GM20431 (cell line): ENCODE data around the gene APOC3.

Source experiments
- in situ Hi-C: fragments of 300-500 bp; cut with MseI, MboI; formaldehyde crosslinking; loops from one replicate; pipeline ENCODE4 v1.15.0; 2020; ENCODE audit warnings: low sequenced_read_pairs; ENCODE audit not compliant: unreplicated experiment

The APOC3 gene

DNA sequence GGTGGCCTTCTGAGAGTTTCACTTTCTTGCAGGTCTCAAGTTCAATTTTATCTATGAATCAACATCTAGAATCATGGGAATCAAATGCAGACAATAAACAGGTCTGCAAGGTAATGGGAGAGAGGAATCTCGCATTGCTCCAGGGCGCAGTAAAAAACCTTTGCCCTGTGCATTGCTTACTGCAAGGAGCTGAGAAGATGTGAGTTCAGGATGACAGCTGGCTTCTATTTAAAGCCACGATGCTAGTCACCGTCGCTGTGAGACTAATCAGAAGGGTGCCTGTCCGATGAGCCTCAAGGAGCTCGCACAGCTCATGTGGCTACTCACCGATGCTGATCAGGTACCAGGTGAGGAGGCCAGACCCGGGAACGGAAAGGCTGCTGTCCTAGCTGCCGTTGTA, 37.9 kb downstream of the APOC3 start:
- in situ Hi-C loops, result no loop called here

GRCh38 chr11:116868066-116868465, 38.4 kb downstream of the APOC3 start:
- in situ Hi-C loops, result no loop called here

DNA sequence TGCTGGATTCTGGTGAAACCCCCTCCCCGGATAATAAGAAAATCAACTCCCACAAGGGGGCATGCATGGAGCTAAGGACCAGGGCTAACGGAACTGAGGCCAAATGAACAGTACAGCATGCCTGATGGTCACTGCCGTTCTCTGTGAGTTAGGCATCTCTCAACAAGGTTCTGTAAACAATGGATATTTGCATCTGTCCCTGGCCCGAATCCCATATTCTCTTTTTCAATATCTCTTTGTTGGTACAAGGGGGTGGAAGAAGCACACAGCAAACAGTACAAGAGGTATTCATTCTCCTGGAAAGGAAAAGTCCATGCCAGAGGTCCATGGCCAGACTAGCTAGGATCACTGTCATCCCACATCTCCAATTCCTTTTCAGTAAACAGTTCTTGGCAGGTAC, 39.9 kb downstream of the APOC3 start:
- in situ Hi-C loops, result loop anchor here (10.0 kb wide), 1 partner anchor 235 kb away; no protein-coding TSS in a partner anchor

- in situ Hi-C loops, result loop anchor here (10.0 kb wide), 1 partner anchor 235 kb away; no protein-coding TSS in a partner anchor
Observed at GRCh38 chr11:116870054-116870453, 40.3 kb downstream of the APOC3 start.

DNA sequence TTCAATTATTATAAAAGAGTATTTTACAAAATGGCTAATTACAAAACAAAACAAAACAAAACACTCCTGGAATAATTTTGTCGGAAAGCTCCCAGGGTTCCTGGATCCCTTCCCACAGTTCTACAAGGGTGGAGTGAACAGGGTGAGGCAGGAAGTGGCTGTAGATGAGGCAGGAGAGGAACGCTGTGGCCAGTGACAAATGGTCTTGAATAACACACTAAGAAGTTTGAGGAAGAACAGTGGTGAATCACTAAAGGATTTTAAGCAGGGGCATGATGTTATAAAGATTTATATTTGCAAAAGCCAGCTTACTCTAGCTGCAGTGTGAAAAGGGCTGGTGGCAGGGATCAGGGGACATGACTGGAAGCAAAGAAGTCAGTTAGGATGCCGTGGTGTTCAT, 41.5 kb downstream of the APOC3 start:
- in situ Hi-C loops, result loop anchor here (10.0 kb wide), 1 partner anchor 234 kb away; no protein-coding TSS in a partner anchor

DNA sequence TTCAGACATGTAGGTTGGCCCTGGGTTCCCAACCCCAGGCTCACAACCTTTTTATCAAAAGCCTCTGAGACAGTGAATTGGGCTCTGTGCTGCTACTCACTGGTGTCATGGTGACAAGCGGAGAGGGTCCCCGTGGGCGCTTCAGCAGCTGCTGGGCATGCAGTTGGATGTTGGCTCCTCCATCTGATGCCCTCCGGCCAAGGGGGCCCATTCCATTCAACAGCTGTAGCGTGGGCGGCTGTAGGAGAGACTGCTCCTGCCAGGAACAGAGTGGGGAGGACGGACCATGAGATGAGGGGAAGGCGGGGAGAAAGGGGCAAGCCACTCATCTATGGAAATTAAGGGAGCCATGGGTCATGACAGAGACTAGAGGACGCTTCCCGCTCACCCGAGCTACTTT, 43.7 kb downstream of the APOC3 start:
- in situ Hi-C loops, result loop anchor here (10.0 kb wide), 1 partner anchor 231 kb away; no protein-coding TSS in a partner anchor

GRCh38 chr11:116874251-116874650, 44.5 kb downstream of the APOC3 start:
- in situ Hi-C loops, result loop anchor here (10.0 kb wide), 1 partner anchor 231 kb away; no protein-coding TSS in a partner anchor

DNA sequence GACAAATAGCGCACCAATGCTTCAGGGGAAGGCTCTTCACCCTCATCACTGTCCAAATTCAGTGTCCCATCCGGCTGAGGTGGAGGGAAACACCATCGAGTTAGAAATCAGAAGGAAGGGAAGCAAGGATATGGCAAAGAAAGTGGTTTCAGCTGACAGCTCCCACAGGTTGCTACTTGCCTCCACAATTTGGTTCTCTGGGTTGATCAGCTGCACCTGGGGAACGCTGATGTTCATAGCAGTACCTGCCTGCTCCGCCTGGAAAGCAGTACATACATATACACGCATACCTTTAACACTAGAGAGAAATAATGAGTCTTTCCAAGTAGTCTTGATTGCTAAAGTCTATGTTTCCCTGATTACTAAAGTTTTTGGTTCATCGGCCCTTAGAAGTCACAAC, 45.5 kb downstream of the APOC3 start:
- in situ Hi-C loops, result loop anchor here (10.0 kb wide), 1 partner anchor 230 kb away; no protein-coding TSS in a partner anchor

DNA sequence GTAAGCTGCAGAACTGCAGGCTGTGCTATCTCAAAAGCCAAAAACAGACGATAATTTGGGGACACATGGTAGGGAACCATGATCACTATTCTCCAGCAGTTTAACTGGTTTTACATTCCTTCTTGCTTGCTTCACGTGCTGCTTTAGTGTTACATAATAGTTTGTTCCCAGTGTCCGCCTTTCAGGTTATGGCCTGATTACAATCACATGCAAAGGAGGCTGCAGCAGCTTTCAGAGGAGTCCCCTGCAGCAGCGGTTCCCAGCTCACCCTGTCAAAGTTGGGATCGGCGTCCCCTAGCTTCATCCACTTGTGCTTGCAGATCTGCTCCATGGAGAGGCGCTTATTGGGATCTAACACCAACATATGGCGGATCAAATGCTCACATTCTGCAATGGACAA, 46.9 kb downstream of the APOC3 start:
- in situ Hi-C loops, result loop anchor here (10.0 kb wide), 1 partner anchor 228 kb away; no protein-coding TSS in a partner anchor

GRCh38 chr11:116879800-116880625, 50.3 kb downstream of the APOC3 start:
- in situ Hi-C loops, result loop anchor here (10.0 kb wide), 1 partner anchor 225 kb away; no protein-coding TSS in a partner anchor

DNA sequence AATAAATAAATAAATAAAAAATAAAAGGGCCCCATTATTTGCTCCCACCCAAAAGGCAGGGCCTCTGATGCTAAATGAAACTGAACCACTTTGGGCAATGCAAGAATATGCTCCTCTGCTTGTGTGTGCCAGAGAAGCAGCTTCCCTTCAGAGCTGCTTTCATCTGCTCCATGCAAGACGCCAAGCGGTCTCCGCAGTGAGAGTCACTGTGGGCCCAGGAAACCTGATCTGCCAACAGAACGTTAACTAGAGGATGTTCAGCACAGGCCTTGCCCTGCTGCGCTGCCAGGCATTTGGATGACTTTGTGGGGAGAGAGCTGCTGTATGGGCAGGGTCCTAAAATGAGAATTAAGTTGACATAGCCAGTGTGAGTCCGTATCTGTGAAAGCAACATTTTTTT, 51.4 kb downstream of the APOC3 start:
- in situ Hi-C loops, result no loop called here

DNA sequence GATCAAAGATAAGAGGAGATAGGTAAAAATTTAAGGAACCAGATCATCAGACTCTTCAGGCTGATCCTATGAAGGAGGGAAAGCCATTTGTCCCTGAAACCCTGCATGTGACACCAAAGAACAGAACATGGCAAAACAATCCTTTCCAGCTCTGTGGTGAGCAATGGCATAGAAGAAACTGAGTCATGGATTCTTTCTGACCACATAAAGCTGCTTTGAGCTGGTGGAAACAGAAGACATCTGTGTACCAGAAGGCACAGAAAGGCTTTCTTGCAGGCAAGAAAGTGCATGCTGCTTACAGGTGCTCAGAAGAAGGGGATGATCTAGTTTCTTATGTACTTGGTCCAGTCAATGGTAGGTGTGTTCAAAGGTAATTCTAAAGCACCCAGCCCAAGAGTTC, 52.7 kb downstream of the APOC3 start:
- in situ Hi-C loops, result no loop called here
